Measurements from ENCODE around the gene DUSP22.
"Not testable (repeated sequence)": the region's sequence is repeated elsewhere in the genome, so short reads cannot be mapped to it uniquely, and the experiment has no call there.

The DUSP22 gene

DNA sequence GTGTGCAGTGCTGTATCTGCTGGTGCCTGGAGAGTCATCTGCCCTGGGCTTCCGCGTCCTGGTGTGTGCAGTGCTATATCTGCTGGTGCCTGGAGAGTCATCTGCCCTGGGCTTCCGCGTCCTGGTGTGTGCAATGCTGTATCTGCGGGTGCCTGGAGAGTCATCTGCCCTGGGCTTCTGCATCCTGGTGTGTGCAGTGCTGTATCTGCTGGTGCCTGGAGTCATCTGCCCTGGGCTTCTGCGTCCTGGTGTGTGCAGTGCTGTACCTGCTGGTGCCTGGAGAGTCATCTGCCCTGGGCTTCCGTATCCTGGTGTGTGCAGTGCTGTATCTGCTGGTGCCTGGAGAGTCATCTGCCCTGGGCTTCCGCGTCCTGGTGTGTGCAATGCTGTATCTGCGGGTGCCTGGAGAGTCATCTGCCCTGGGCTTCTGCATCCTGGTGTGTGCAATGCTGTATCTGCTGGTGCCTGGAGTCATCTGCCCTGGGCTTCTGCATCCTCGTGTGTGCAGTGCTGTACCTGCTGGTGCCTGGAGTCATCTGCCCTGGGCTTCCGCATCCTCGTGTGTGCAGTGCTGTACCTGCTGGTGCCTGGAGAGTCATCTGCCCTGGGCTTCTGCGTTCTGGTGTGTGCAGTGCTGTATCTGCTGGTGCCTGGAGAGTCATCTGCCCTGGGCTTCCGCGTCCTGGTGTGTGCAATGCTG is 33.0 kb downstream of the DUSP22 start:
- DNase-seq: not testable (repeated sequence)

DNA sequence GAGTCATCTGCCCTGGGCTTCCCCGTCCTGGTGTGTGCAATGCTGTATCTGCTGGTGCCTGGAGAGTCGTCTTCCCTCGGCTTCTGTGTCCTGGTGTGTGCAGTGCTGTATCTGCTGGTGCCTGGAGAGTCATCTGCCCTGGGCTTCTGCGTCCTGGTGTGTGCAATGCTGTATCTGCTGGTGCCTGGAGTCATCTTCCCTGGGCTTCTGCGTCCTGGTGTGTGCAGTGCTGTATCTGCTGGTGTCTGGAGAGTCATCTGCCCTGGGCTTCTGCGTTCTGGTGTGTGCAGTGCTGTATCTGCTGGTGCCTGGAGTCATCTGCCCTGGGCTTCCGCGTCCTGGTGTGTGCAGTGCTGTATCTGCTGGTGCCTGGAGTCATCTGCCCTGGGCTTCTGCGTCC is 33.8 kb downstream of the DUSP22 start:
- not testable (repeated sequence) for DNase-seq

DNA sequence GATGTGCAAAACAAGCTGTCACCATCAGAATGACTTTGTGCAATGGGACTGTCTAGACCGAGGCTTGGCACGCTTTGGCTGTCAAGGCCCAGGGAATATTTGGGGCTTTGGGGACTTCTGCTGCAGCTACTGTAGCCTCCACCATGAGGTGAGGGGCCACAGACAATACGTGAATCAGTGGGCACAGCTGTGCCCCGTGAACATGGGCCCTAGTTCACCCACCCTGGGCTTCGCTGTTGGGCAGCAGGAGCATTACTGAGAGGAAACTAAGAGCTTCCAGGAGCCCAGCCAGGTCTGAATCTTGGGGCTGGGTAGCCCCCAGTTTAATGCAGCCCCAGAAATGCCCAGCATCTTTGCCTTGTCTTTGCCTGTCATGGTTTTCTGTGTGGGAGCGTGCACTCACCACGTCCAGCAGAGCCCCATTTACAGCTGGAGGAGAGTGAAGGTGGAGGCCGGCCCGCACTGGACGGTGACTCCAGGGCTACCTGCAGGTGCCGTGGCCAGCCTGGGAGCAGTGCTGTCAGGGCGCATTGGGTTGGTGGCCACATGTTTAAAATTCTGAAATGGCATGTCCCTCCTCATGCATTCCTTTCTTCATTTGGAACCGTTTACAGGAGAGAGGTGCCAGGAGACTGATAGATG is 34.7 kb downstream of the DUSP22 start:
- no peak for DNase-seq

DNA sequence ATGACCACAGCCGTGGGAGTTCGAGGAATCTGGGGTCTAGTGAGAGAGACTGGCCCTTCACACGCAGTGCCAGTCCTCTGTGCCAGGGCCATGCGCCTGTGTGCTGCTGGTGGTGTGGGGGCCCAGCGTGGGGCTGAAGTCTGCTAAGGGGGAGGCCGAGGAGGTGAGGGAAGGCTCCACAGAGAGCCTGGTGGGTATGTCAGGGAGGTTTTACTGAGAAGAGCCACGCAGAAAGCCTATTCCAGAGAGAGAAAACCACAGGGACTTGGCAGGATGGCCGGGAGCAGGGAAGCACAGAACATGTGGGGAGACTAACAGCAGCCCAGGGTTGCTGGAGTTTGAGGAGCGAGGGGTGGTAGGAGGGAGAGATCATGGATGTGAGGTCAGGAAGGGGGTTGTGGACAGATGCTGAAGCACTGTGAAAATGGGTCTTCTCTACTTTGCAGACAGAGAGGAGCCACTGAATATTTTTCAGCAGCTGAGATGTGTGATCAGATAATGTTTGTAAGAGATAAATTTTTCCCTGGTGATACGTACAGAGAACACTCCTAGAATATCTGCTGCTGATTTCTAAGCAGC is 35.3 kb downstream of the DUSP22 start:
- DNase-seq: no peak

DNA sequence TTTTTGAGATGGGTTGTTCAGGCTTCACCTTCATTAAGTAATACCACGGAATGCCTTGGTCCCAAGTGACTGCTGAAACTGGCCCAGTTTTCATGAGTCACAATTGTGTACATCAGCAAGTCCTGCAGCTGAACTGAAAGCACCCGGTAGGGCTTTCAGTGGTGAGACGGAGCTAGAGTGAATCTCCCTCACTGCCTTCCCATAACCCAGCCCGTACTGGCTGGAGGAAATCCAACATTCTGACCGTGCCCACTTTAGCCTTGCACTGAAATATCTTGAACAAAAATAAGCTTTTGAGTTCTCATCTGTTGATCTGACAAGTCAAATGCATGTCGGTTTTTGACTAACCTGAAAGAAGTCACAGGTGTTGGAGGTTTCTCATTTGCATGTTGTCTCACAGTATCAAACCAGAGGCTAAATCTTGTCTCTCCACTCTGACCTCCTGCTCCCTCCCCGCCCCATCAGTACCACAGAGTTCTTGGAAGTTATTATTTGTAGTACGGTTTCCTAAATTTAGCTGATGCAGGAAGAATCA is 35.9 kb downstream of the DUSP22 start:
- no peak for DNase-seq

DNA sequence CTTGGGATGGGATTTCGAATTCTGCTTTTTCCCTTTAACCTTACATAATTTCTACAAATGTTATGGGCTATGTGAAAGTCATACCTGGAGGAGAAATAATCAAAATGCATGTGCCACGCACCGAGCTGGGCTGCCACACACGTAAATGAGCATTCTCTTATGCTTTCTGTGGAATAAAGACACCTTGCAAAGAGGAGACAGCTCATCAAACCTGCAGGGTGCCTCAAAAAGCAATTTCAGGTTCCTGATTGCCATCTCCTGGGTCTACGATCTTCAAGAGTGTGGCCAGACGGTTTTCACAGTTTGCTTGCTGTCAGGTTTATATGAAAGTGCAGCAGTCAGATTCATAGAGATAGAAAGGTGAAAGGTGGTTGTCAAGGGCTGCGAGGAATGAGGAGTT is 36.6 kb downstream of the DUSP22 start:
- DNase-seq: no peak

DNA sequence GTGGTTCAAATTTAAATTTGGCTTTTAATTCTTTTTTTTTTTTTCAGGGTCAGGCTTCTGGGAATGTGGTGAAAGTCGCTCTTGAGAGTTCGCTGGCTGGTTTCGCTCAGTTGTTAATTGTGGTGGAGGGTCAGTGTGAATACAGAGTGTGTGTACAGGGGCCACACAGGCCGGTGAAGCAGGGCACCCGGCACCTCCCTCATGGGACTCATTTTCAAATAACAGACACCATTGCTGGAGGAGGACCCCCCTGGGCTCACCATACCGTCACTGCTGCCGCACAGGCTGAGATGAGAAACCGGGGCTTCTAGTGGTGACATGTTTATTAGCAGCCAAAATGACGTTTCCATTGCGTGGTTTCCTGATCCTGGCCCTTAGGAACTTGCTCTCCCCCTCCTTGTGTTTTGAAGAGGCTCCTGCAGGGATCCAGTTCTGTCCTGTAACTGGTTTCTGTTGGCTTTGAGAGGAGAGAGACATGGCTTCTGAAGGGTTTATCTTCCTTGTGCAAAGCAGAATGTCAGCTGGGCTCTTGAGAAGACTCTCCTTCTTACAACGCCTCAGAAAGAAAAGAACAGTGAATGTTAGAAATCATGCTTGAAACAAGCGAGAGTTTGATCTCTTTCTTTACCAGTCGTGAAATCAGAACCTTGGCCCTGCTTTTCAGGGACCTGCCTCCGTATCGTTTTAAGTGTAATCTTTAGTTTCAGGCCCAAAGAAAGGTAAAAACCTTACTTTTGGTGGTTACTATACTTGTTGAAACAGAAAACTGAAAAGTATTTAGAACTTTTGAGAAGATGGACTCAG is 37.8 kb downstream of the DUSP22 start:
- DNase-seq: no peak

DNA sequence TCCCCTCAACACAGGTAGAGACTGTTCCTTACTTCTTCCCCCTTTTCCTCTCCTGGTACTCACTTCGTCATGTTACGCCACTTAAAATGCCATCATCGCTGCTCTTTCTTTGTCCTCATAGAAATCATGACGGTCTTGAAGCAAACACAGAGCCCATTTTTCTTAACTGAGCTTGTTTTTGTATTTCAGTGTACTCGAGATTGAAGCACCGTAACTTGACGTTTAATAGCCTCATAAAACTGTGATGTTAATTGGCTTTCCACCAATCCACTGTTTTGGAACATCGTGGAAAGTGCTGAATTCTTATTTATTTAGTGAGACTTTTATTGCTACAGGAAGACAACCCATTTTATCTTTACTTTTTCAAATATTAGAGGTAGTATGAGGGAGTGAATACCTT is 38.7 kb downstream of the DUSP22 start:
- DNase-seq: no peak

DNA sequence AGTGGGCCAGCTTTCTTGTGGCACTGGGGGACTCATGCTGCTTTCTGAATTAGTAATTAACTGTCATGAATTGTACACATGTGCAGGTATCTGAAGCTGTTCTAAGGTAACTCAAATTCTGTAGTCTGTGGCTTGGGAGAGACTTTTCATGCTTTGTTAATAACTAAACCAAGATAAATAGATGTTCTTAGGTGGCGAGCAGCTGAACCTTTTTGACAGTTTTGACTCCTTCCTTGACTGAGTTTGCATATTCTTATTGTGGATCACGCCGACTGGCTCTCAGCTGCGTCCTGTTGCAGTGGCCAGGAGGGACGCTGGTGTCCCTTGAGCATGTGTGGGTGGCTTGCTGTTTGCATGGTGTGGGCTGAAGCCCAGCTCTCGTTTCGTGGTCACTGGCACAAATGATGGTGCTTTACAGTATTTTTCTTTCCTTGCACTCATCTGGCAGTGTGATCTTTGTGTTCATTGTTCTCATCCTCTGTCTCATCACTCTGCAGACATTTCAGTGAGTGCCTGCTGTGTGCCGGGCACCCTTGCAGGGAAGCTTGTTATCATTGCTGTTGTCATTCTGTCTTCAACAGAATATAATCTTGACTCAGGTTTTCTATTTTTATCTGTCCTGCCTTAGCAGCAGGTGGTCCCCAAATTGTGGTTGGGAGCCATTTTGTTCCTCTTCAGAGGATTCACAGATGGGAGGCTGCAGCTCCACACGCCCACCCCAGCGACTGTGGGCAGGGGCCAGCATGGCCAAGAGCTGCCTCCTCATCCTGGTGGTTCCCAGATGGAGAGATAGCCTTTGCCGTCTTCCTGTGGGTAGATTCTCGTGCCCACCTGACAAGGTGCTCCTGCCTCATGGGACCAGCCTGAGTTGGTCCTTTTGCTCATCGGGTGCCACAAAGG is 39.6 kb downstream of the DUSP22 start:
- DNase-seq: no peak

DNA sequence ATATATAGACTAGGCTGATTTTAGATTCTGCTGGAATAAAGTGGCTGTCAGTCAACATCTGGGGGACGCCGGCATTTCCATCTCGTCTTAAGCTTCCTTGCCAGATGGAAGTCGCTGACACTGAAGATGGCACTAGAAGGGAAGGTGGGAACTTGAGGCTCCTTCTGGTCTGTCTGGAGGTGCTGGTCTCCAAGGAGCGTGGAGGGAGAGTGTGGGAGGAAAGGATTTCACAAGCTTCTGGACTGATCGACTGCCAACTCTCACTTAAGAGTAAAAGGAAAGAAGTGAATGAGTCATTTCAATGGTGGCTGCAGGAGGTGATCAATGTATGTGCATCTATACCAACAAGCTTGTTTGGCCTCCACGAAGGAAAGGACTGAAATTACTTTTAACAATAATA is 40.4 kb downstream of the DUSP22 start:
- no peak for DNase-seq

DNA sequence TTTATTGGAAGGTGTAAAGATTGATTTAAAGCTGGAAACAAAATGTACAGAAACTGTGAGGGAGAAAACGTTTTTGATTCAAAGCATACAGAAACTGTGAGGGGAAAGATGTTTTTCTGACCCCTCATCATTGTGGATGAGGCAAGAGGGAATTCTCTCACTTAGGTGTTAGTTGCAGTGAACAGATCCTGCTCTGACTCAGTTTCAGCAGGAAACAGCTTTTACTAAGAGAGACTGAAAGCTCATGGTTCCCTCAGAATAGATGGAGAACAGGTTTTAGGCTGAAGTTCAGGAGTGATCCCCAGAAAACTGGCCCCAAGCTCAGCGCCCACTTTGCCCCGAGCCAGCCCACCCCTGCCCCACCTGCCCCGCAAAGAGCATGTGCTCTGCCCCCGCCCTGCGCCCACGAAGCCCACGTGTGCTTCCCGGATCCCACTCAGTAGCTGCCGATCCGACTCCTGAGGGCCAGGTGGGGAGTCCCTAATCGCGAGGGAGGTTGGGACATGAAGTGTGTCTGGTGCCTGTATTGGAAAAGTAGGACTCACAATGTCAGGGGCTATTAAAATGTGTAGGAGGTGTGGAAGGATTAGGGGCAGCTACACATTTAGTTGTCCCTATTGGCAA is 41.2 kb downstream of the DUSP22 start:
- DNase-seq: no peak

DNA sequence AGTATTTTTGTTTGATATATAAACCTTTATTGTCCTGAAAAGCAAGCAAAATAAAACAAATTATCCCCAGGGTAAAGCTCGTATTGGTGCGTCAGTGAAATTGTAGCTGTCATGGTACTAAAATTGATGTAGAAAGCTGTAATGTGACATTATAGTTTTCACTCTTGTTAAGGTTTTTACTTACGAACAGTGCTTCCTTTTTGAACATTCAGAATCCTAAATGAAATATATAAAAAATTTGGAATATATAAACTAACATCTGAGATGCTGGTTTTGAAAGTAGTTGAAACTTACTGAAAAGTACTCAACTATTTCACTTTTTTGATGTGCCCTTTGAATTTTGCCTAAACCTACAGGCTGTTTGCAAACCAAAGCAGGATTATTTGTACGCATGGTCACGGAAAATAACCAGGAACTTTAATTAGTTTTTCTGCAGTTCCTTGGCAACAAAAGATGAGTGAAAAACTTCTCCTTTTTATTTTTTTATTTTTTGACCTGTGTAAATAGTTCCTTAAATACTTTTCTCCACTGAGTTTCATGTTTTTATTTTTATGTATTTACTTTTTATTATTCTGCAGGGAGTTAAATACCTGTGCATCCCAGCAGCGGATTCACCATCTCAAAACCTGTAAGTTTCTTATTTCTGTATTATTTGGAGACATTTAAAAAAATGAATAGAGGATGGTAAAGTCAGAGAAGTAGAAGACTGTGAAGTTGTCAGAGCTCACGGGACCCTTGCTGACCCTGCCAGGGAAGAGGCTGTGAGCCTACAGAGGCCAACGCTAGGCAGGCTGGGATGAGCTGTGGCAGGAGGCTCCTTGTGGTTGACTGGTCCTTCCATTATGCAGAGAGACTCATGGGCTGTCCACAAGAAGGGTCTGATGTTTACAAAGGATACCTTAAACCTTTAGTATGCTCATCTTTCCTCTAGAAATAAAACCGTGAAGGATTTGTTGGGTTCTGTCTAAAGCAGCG is 42.5 kb downstream of the DUSP22 start:
- no peak for DNase-seq

DNA sequence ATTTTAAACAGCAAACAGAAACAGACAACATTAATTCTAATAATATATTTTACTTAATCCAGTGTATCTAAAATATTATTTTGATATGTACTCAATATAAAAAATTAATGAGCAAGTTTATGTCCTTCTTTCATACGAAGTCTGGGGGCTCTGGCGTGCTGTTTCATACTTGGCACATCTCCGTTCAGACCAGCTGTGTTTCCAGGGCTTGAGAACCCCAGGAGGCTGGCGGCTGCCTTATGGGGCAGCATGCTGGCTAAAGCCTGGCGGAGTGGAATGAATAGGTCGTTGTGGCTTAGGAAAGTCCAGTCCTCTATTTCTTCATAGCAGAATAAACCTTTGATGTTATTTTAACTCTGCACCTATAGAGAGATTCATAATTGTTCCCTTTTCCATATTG is 43.3 kb downstream of the DUSP22 start:
- DNase-seq: no peak

DNA sequence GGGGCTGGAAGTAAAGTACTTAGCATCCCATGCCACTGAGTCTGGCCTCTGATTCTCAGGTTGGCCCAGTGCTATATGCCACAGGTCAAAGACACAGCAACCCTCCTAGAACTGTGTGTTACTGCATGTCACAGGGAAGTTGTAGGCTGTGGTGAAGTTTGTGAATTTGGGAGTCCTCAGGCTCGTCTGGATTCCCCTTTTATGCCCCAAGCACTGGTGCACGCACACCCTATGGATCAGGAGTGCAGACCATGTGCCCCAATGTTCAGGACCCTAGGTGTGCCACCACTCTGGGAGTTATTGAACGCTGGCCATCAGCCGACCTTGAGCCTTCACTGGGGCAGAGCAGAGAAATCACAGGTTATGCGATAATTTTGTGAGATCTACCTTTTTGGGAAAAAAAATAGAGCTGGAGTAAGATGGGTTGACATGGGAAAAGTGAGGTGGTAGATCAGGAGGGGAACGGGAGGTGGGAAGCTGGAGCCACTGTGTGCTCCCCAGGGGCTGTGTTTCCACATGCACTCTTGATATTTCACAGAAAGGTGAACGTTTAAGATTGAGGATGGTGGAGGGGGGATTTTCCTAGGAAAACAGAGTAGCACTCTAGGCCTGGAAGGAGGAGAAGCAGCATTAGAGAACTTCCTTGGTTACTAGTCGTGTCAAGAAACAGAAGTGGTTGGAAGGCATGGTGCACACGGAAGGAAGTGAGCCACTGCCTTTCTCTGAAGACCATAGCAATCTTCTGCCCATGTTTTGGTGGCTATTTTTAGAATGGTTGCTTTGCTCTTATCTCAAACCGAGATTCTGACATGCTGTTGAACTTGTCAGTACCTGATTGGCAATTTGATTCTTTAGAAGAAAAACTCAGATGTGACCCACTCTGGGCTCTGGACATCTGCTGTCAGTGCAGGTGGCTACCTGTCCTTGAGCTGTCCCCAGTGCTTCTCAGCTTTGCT is 44.1 kb downstream of the DUSP22 start:
- no peak for DNase-seq

DNA sequence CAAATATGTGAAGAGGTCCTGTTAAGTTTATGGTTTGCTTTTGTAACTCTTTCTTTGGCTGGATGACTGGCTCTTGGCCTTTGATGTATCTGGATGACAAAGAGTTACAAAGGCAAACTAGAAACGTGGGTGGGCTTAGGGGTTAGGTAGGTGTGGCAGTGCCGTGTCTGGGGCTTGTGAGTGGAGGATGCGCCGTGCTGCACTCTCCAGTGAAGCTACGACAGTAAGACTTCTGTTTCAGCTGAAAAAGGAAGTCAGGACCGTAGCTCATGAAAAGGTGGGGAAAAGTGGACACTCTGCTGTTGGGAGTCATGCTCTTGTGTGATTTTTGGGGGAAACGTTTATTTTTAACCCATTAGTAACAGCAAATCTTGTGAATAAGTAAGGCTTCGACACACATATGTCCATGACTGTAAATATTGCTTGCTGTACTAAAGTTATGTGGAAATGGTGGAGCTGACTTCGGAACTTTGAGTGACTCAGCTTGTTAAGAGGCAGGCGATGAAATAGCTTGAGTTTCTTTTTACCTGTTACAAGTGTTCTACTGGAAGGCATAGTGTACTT is 45.6 kb downstream of the DUSP22 start:
- DNase-seq: no peak

DNA sequence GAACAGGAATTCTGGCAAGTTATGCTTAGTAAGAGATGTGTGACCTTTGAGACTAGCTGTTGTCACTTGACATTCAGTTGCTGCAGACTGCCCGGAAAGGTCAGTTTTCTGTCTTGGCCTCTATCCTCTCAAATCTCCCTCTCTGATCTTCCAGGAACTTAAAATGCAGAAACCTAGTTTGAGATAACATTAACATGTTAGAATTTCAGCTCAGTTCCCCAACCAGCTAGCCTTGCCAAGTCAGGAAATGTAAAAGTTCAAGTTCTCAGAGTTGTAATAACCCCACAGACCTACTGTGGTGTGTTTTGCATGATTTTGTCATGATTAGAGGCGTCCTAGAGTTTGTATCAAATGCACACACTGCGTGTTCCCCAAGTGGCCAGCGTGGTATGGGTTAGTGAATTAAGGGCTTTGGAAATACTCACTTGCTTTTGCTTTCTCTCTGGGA is 46.6 kb downstream of the DUSP22 start:
- no peak for DNase-seq

DNA sequence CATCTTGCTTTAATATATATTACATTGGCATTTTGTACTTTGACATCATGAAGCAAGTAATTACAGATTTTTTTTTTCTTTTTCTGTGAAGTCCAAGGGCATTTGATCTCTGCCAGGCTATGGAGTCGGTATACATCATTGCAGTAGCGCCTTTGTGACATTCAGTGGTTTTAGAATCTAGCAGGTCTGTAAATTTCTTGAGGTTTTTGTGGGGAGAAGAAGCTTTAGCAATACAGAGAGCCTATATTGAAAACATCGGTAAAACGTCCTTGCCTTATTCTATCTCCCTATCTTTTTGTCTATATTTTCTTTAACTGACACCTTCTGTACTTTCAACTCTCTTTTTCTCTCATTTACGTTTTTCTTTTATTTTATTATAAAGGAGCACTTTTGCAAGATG is 47.2 kb downstream of the DUSP22 start:
- DNase-seq: no peak

DNA sequence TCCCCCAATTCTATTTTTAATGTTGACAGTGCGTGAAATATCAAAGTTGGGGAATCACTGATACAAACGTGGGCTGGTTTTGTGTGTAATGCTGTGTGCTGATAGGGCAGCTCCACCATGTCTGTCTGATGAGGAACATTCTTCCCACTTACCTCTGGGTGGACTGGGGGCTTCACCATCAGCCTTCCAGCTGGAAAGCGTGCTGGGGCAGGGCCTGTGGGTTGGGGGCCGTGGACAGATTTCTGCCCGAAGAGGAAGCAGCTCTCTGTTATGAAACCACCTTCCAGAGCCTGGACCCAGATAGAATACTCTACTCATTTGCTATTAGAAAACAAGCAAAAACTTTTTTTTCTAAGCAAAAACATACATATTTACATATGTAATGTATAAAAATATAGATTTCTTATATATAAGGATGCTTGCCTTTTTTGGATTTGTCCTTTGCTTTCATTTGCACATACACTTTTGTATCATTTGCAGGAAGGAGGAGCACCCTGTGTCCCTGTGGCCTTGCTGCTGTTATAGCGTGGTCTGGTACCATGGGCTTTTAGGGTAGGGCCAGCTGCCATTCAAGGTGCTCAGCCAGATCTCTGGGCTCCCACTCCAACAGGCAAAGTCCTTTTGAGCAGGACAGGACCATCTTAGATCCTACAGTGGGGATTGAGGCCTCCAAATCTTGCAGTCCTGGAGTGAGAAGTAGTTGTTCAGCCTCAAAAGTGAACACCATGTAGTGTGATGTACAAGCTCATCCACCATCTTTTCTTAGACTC is 48.1 kb downstream of the DUSP22 start:
- no peak for DNase-seq
